Karpas-422 (cell line): ENCODE data around the gene COA4. TPM values are rescaled to one million over a fixed set of nuclear protein-coding genes. Genes with fewer than 3 reads are reported as not detected.

Experiments
- DNase-seq: peaks from one replicate; pipeline ENCODE4 v3.0.0-alpha.2; 2015
- H2AFZ ChIP-seq: fragments of 200-600 bp; sonication (generic); 2 replicates; pipeline ENCODE4 v1.6.1; 2014; ENCODE audit warnings: antibody characterized with exemption, low read length, mixed read lengths
- H3K27ac ChIP-seq: fragments of 200-600 bp; sonication (generic); 2 replicates; pipeline ENCODE4 v1.5.1; 2014; ENCODE audit warnings: mild to moderate bottlenecking, low read length, moderate library complexity
- H3K27me3 ChIP-seq: fragments of 200-600 bp; sonication (generic); 2 replicates; pipeline ENCODE4 v1.6.1; 2014; ENCODE audit warnings: low read length, mixed read lengths
- H3K36me3 ChIP-seq: fragments of 200-600 bp; sonication (generic); 2 replicates; pipeline ENCODE4 v1.6.1; 2014; ENCODE audit warnings: low read length, mixed read lengths; ENCODE audit not compliant: insufficient read depth
- H3K4me1 ChIP-seq: fragments of 200-600 bp; sonication (generic); 2 replicates; pipeline ENCODE4 v1.6.1; 2014; ENCODE audit warnings: mild to moderate bottlenecking, low read length, mixed read lengths
- H3K4me2 ChIP-seq: fragments of 200-600 bp; sonication (generic); 2 replicates; pipeline ENCODE4 v1.6.1; 2014; ENCODE audit warnings: low read length, low read depth, mild to moderate bottlenecking; ENCODE audit not compliant: poor library complexity, severe bottlenecking
- H3K4me3 ChIP-seq: fragments of 200-600 bp; sonication (generic); 2 replicates; pipeline ENCODE4 v1.5.1; 2014; ENCODE audit warnings: mild to moderate bottlenecking, antibody characterized with exemption, low read length, mixed read lengths
- H3K79me2 ChIP-seq: fragments of 200-600 bp; sonication (generic); 2 replicates; pipeline ENCODE4 v1.6.1; 2014; ENCODE audit warnings: mild to moderate bottlenecking, low read length, mixed read lengths
- H3K9ac ChIP-seq: fragments of 200-600 bp; sonication (generic); 2 replicates; pipeline ENCODE4 v1.6.0; 2014; ENCODE audit warnings: low read length
- H3K9me2 ChIP-seq: fragments of 200-600 bp; sonication (generic), shearing (Covaris generic); replicated peaks from 2 replicates; pipeline ENCODE4 v1.6.0; 2014; ENCODE audit warnings: mild to moderate bottlenecking, low read length, moderate library complexity; ENCODE audit not compliant: insufficient read depth
- H3K9me3 ChIP-seq: fragments of 300-700, 200-600 bp; sonication (generic); 2 replicates; pipeline ENCODE4 v1.6.1; 2014; ENCODE audit warnings: low read length, mixed read lengths
- H4K20me1 ChIP-seq: fragments of 200-600 bp; sonication (generic); 2 replicates; pipeline ENCODE4 v1.6.1; 2014; ENCODE audit warnings: mild to moderate bottlenecking, antibody characterized with exemption, low read length, low read depth; ENCODE audit not compliant: insufficient read depth
- total RNA-seq: library from RNA; depleted of rRNA; stranded (reverse); fragments of >200 nt; shearing (Covaris generic); gene quantifications from 2 replicates; pipeline ENCODE4 v1.2.3, GENCODE V29; 2014; ENCODE audit warnings: low replicate concordance

The COA4 gene
- total RNA-seq, 1 experiment from 2014 or later = 134 TPM

DNA sequence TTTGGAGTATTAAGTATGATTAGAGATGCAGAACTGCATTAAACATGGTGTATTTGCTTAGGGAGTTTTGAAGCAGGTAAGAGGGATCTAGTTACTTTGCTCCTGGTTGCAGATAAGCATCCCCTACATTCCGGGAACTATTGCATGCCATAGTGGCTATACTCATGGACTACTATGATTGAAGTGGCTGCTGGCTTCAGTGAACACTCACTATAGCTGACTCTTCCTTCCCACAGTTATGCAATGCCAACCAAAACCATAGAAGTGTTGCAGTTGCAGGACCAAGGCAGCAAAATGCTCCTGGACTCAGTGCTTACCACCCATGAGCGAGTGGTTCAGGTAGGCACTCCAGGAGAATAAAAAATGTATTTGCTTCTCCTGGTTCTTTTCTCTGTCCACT is 17.0 kb downstream of the COA4 start:
- Histone ChIP-seq H3K4me1 (peaks cover 9% of the 10 kb centered on the region), H3K27ac (no peak overlapping the region), H3K4me2 (no peak overlapping the region), H3K9me3 (no peaks in the 10 kb centered on the region), H3K9ac (no peak overlapping the region), H3K4me3 (no peak overlapping the region), H3K27me3 (no peaks in the 10 kb centered on the region), H2AFZ (no peak overlapping the region), H3K9me2 (no peaks in the 10 kb centered on the region), H3K36me3 (no peaks in the 10 kb centered on the region), H3K79me2 (no peaks in the 10 kb centered on the region), H4K20me1 (no peaks in the 10 kb centered on the region)
- DNase-seq = no peak

DNA sequence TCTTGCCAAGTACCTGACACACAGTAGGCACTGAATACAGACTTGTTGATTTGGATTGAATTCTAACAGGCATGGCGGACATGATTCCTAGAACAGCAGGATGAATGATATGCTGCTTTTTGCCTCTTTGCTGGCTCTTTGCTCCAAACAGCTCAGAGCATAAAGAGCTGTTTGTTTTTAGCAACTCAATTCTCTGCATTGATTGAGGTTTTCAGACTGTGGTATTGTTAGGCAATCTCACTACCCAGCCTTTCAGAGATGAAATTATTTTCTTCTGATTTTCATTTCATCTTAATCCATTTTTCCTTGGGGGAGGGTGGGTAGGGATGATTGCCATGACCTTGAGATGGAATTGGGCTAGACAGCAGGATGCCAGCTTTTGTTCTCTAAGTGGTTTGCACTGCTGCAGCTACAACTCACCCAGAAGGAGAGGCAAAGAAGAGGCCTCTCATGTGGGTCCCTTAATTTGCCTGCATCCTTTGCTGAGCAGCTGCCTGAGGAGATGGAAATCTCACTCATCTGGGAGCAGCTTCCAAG is 20.5 kb downstream of the COA4 start:
- Histone ChIP-seq H3K27ac (peak overlapping the region; percentile 58), H2AFZ (no peak overlapping the region), H3K27me3 (no peaks in the 10 kb centered on the region), H3K9ac (0 out of 2 replicates have a peak overlapping the region, but pooled peaks have one; percentile 24), H3K79me2 (no peaks in the 10 kb centered on the region), H3K4me3 (no peak overlapping the region), H3K4me1 (peaks cover 17% of the 10 kb centered on the region), H4K20me1 (no peaks in the 10 kb centered on the region), H3K4me2 (no peak overlapping the region), H3K9me3 (no peaks in the 10 kb centered on the region), H3K36me3 (no peaks in the 10 kb centered on the region), H3K9me2 (no peaks in the 10 kb centered on the region)
- no peak for DNase-seq

DNA sequence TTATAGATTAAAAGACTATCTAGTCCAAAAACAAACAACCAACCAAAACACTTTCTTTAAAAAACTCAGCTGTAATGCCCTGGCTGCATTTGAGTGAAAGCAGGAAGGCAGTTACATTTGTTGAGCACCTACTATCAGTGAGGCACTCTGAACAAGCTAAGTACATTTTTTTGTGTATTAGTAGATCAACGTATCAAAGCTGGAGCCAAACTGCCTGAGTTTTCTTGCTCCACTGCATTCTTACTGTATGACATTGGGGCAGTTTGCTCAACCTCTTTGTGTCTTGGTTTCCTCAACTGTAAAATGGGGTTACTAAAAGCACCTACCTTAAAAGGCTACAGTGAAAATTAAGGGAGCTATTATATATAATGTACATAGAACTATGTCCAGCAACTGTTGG is 22.0 kb downstream of the COA4 start:
- Histone ChIP-seq H3K9me2 (no peaks in the 10 kb centered on the region), H4K20me1 (no peaks in the 10 kb centered on the region), H3K9me3 (no peaks in the 10 kb centered on the region), H3K79me2 (no peaks in the 10 kb centered on the region), H3K36me3 (no peaks in the 10 kb centered on the region), H3K27me3 (no peaks in the 10 kb centered on the region), H3K9ac (no peak overlapping the region), H3K4me1 (peaks cover 20% of the 10 kb centered on the region), H3K4me2 (no peak overlapping the region), H3K27ac (no peak overlapping the region), H3K4me3 (no peak overlapping the region), H2AFZ (no peak overlapping the region)
- DNase-seq = no peak

DNA sequence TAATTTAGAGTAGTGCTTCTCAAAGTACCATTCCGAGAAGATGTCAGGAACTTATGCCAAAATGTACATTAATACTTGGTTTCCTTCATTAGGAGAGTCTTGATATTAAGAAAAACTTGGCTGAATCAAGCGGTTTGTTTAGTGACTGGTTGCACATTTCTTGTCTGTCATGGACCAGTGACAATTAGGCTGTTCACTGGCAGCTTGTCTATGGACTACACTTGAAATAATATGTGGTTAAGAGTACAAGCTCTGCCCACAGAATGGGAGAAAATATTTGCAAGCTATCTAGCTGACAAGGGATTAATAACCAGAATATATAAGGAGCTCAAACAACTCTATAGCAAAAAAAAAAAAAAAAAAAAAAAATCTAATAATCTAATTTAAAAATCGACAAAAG is 24.6 kb downstream of the COA4 start:
- Histone ChIP-seq H3K4me2 (no peak overlapping the region), H4K20me1 (no peaks in the 10 kb centered on the region), H3K79me2 (no peaks in the 10 kb centered on the region), H2AFZ (no peak overlapping the region), H3K27ac (no peak overlapping the region), H3K36me3 (no peaks in the 10 kb centered on the region), H3K27me3 (no peaks in the 10 kb centered on the region), H3K4me3 (no peak overlapping the region), H3K9me3 (no peaks in the 10 kb centered on the region), H3K9me2 (no peaks in the 10 kb centered on the region), H3K4me1 (peaks cover 20% of the 10 kb centered on the region), H3K9ac (no peak overlapping the region)
- no peak for DNase-seq

DNA sequence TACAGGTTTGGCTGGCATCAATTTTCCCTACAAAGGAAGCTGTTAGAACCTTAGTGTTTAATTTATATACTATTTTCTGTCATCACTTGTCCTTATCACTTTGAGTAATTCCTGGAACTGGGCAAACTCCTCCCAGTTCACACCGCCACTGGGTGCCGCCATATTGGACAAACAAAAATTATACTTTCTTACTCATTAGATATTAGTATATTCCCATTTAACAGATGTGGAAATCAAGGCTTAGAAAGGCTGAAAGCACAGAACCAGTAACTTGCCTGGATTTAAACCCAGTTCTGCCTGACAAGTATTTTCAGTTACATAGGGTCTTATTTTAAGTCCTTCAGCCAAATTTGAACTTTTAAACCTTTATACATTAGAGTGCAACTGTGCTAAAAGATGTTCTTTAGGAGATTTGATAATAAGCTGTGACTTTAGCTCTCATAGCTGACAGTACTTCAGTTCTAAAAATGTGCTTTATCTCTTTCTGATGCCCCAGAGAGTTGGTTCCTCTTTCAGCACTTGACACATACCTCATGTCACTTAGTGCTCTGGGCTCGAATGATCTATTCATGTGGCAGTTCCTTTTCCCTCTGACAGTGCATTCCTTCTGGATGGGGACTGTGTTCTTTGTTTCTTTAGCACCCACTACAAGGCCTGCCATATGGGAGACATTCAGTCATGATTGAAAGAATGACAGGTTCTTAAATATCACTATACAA is 25.4 kb downstream of the COA4 start:
- Histone ChIP-seq H3K4me2 (peak overlapping the region; percentile 4), H3K9ac (no peak overlapping the region), H3K4me3 (no peak overlapping the region), H4K20me1 (no peaks in the 10 kb centered on the region), H3K9me2 (no peaks in the 10 kb centered on the region), H3K9me3 (no peaks in the 10 kb centered on the region), H3K27me3 (no peaks in the 10 kb centered on the region), H3K27ac (peak overlapping the region; percentile 30), H3K79me2 (no peaks in the 10 kb centered on the region), H3K36me3 (no peaks in the 10 kb centered on the region), H3K4me1 (peaks cover 16% of the 10 kb centered on the region), H2AFZ (no peak overlapping the region)
- peak; percentile 66 for DNase-seq

DNA sequence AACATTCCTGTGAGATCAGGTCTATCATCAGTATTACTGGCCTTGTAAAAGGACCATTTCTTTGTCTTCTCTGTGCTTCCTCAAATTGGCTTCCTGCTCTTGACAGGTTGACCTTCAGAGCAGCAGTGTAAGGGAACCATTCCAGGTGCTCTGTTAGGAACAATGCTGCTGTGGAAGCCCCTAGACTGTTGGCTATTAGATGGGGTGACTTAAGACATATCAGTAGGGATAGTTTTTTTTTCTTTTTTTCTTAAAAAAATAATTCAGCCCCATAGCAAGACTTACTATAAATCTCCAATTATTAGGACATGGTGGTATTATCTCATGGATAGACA is 37.6 kb downstream of the COA4 start:
- Histone ChIP-seq H3K9me2 (no peaks in the 10 kb centered on the region), H3K27ac (no peak overlapping the region), H3K36me3 (peaks cover 4% of the 10 kb centered on the region; the same call in 1 of the 2 replicates), H3K4me3 (no peak overlapping the region), H3K27me3 (no peaks in the 10 kb centered on the region), H3K9ac (no peak overlapping the region), H3K9me3 (no peaks in the 10 kb centered on the region), H3K4me2 (no peak overlapping the region), H3K4me1 (no peaks in the 10 kb centered on the region; the same call in 1 of the 2 replicates), H3K79me2 (no peaks in the 10 kb centered on the region; the same call in 1 of the 2 replicates), H4K20me1 (no peaks in the 10 kb centered on the region), H2AFZ (no peak overlapping the region)
- no peak for DNase-seq

DNA sequence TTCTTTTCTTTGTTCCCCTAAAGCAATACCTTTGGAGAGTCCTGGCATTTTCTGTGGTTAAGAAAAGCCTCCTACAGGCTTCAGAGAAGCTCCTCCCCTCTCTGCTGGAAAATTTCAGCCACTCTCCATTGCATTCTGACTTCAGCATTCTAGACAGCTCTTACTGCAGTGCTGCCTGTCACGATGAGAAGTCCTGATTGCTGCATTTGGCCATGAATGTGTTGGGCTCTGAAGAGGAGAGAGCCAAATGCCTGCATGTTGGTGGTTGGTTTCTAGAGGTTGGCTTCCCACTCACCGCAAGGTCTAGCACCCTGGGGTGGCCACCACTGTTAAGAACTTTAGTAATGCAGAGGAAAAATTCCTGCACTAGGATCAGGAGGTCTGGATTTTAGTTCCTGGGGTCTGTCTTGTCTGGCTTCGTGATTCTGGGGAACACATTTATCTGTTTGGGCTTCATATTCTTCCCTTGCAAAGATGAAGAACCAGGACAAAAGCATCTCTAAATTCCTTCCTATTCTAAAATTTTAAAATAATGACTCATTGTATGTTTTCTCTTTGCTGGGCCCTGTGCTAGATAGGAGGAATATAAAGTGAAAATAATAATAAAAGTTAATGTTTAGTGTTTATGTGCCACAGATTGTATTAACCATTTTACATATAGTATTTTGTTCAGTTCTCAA is 38.1 kb downstream of the COA4 start:
- H3K27ac ChIP-seq = no peak overlapping the region
- no peak overlapping the region for H3K4me3 ChIP-seq
- no peaks in the 10 kb centered on the region for H3K9me3 ChIP-seq
- H3K9me2 ChIP-seq = no peaks in the 10 kb centered on the region
- H3K4me2 ChIP-seq = no peak overlapping the region
- no peaks in the 10 kb centered on the region for H4K20me1 ChIP-seq
- no peaks in the 10 kb centered on the region; the same call in 1 of the 2 replicates for H3K79me2 ChIP-seq
- DNase-seq = no peak
- no peaks in the 10 kb centered on the region for H3K27me3 ChIP-seq
- no peaks in the 10 kb centered on the region for H3K4me1 ChIP-seq
- H3K36me3 ChIP-seq = peaks cover 4% of the 10 kb centered on the region; the same call in 1 of the 2 replicates
- no peak overlapping the region for H3K9ac ChIP-seq
- no peak overlapping the region for H2AFZ ChIP-seq

DNA sequence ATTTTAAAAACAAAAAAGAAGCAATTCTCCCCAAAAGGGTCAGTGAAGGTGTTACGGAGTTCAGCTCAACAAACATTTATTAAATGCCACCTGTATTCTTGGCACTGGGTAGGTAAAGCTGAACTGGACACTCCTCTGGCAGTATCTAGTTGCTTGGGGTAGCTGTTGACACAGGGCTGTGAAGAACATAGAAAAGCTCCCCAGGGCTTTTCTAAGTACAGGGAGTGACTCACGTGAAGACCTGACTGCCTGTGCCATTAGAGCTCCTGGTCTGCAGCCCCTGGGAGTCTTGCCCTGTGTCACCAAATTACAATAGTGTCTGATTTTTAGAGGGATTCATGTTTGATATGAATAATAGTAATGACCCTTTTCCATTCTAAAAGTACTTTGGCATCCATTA is 43.6 kb downstream of the COA4 start:
- no peaks in the 10 kb centered on the region for H3K27me3 ChIP-seq
- H3K4me1 ChIP-seq = no peaks in the 10 kb centered on the region
- no peaks in the 10 kb centered on the region for H3K9me2 ChIP-seq
- H3K36me3 ChIP-seq = no peaks in the 10 kb centered on the region
- no peaks in the 10 kb centered on the region for H4K20me1 ChIP-seq
- no peak overlapping the region for H3K27ac ChIP-seq
- no peak overlapping the region for H3K4me3 ChIP-seq
- H2AFZ ChIP-seq = no peak overlapping the region
- no peaks in the 10 kb centered on the region for H3K9me3 ChIP-seq
- no peak for DNase-seq
- no peaks in the 10 kb centered on the region; the same call in 1 of the 2 replicates for H3K79me2 ChIP-seq
- no peak overlapping the region for H3K9ac ChIP-seq
- H3K4me2 ChIP-seq = no peak overlapping the region
